ENCODE data around the gene PTPN9. TPM values are rescaled to one million over a fixed set of nuclear protein-coding genes. Genes with fewer than 3 reads are reported as not detected.
A peak's percentile ranks its signal among the peaks of the same experiment; 100 is the strongest.
"Not testable (repeated sequence)": the region's sequence is repeated elsewhere in the genome, so short reads cannot be mapped to it uniquely, and the experiment has no call there.

PTPN9 gene
- total RNA-seq, 2 donors from 2014 or later, result 19.8 to 21.6 TPM

DNA sequence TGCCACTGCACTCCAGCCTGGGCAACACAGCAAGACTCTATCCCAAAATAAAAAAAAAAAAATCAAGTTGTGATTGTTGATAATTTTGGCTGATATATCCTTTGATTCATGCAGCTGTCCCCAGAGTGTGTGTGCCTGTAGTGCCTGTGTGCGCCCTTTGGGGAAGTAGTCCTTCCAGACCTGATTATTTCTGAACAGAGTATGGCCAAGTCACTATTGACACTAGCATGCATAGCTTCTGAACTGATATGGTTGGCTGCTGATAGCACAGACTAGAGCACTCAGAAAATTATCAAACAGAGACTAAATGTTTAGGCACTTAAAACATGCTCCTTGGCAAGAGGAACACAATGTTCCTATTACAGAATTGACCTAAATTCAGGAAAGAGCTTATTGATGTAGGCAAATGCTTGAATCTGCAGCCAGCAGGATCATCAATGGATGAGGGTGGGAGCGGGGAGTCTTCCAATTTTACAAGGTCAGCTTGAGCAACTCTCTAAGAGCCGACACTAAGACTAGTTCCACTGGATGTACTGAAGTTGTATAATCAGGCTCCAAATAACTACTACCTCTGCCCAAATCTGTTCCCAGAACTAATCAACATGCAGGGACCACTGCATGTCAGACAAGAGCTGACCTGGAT lies 17.7 kb upstream of the PTPN9 start:
- no peak for DNase-seq
- H3K4me3 Mint-ChIP-seq, result no peak overlapping the region
- H3K9me3 ChIP-seq (ENCODE audit: control insufficient read depth, low read length, poor library complexity, severe bottlenecking), result no peaks in the 10 kb centered on the region
- no peak for ATAC-seq
- H3K4me1 Mint-ChIP-seq, result peaks cover 25% of the 10 kb centered on the region
- peak overlapping the region; percentile 85 for H3K27ac Mint-ChIP-seq
- H3K27me3 Mint-ChIP-seq, result no peaks in the 10 kb centered on the region
- peaks cover 15% of the 10 kb centered on the region for H3K36me3 Mint-ChIP-seq (ENCODE audit: low read depth)

DNA sequence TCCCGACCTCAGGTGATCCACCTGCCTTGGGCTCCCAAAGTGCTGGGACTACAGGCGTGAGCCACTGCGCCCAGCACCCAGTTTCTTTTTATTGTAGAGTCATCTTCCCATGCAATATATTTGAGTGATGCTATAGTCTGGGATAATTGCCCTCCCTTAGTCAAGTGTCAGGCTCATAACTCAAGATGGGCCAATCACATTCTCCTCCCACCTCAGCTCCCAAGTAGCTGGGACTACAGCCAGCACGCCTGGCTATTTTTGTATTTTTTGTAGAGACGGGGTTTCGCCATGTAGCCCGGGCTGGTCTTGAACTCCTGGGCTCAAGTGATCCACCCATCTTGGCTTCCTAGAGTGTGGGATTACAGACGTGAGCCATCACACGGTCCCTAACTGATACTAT lies 15.2 kb upstream of the PTPN9 start:
- Mint-ChIP-seq H3K36me3 (ENCODE audit: low read depth) (peaks cover 13% of the 10 kb centered on the region), H3K27me3 (no peaks in the 10 kb centered on the region), H3K27ac (no peak overlapping the region), H3K4me3 (no peak overlapping the region), H3K4me1 (peaks cover 27% of the 10 kb centered on the region)
- no peak for ATAC-seq
- no peaks in the 10 kb centered on the region for H3K9me3 ChIP-seq (ENCODE audit: control insufficient read depth, low read length, poor library complexity, severe bottlenecking)
- no peak for DNase-seq

DNA sequence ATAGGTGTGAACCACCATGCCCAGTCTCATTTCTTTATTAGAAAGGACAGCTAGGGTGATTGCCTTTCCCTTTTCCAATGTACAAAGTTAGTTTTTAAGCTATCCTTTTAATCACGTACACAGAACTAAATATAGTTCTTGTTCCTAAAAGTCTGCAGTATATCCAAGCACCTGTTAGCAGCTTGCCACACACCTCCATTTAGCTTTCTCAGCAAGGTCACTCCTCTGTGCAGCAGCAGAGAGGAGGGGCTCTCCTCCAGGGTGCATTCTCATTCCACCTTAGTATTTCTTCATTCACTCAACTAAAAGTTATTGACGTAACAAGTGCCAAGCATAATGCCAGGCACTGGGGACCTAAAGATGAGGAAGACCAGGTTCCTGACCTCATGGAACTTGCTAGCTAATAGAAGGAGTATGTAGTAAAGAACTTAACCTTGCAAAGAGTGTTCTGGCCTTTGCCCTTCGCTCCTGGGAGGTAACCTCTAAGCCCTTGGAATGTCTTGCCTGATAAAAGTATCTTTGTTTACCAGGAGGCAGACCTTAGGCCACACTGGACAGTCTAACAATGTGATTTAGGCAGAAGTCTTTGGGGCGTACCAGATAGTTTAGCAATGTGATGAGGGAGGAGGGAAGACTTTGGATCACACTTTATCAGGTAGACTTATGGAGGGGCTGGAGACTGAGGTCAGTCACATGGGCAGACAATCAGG lies 12.7 kb upstream of the PTPN9 start:
- Mint-ChIP-seq H3K36me3 (ENCODE audit: low read depth) (peaks cover 10% of the 10 kb centered on the region), H3K4me3 (no peak overlapping the region), H3K27me3 (no peaks in the 10 kb centered on the region), H3K4me1 (peaks cover 17% of the 10 kb centered on the region), H3K27ac (no peak overlapping the region)
- ATAC-seq (no peak), DNase-seq (no peak)
- H3K9me3 ChIP-seq (ENCODE audit: control insufficient read depth, low read length, poor library complexity, severe bottlenecking), result no peaks in the 10 kb centered on the region

GRCh38 chr15:75590239-75590638 lies 11.1 kb upstream of the PTPN9 start:
- DNase-seq (no peak), ATAC-seq (no peak)
- Mint-ChIP-seq H3K4me1 (peaks cover 10% of the 10 kb centered on the region), H3K36me3 (ENCODE audit: low read depth) (peaks cover 2% of the 10 kb centered on the region), H3K27me3 (no peaks in the 10 kb centered on the region), H3K27ac (no peak overlapping the region), H3K4me3 (no peak overlapping the region)
- H3K9me3 ChIP-seq (ENCODE audit: control insufficient read depth, low read length, poor library complexity, severe bottlenecking), result no peaks in the 10 kb centered on the region

DNA sequence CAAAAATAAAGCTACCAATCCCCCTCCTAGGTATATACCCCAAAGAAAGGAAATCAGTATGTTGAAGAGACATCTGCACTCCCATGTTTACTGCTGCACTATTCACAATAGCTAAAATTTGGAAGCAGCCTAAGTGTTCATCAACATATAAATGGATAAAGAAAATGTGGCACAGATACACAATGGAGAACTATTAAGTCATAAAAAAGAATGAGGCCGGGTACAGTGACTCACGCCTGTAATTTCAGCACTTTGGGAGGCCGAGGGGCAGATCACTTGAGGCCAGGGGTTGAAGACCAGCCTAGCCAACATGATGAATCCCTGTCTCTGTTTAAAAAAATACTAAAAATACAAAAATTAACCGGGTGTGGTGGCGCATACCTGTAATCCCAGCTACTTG lies 10.0 kb upstream of the PTPN9 start:
- Mint-ChIP-seq H3K4me1 (peaks cover 10% of the 10 kb centered on the region), H3K27ac (peak overlapping the region; percentile 49), H3K36me3 (ENCODE audit: low read depth) (peaks cover 2% of the 10 kb centered on the region), H3K27me3 (no peaks in the 10 kb centered on the region), H3K4me3 (no peak overlapping the region)
- DNase-seq (no peak), ATAC-seq (no peak)
- no peaks in the 10 kb centered on the region for H3K9me3 ChIP-seq (ENCODE audit: control insufficient read depth, low read length, poor library complexity, severe bottlenecking)

- ATAC-seq; H3K27ac Mint-ChIP-seq; H3K36me3 Mint-ChIP-seq (ENCODE audit: low read depth); H3K27me3 Mint-ChIP-seq; DNase-seq; H3K9me3 ChIP-seq (ENCODE audit: control insufficient read depth, low read length, poor library complexity, severe bottlenecking); H3K4me3 Mint-ChIP-seq: not testable (repeated sequence)
- peaks cover 11% of the 10 kb centered on the region for H3K4me1 Mint-ChIP-seq
Measured at GRCh38 chr15:75586422-75586821, 7.3 kb upstream of the PTPN9 start.

DNA sequence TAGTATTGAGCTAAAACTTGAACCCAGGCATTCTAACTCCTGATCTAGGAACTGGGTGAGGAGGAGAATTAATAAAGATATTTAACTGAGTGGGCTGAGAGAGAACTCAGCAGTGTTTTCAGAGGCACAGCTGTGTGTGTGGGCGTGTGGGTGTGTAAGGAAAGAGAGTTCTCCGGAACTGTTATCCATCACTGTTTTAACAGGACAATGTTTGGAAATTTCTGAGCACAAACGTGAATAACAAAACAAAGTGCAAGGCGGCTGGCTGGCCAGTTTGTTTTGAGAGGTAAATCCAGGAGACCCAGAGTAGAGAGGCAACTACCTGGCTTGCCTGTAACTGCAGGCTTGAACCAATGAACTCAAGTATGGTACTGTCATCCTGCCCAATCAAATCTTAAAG lies 5.0 kb upstream of the PTPN9 start:
- H3K9me3 ChIP-seq (ENCODE audit: control insufficient read depth, low read length, poor library complexity, severe bottlenecking), result no peaks in the 10 kb centered on the region
- Mint-ChIP-seq H3K27ac (no peak overlapping the region), H3K4me3 (no peak overlapping the region), H3K27me3 (no peaks in the 10 kb centered on the region), H3K4me1 (peaks cover 10% of the 10 kb centered on the region), H3K36me3 (ENCODE audit: low read depth) (peaks cover 2% of the 10 kb centered on the region)
- DNase-seq, result no peak
- ATAC-seq, result no peak

DNA sequence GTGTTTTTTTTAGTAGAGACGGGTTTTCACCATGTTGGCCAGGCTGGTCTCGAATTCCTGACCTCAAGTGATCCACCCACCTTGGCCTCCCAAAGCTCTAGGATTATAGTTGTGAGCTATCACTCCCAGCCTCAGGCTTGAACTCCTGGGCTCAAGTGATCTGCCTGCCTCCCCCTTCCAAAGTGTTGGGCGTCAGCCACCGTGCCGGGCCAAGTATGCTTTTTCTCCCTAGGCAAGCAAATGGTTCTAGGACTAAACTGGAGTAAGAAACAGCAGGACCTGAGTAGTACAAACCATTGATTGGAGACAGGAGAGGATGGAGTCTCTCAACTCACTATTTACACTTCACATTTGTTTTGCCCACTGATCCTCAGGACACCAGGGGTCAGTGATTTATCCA lies 4.6 kb upstream of the PTPN9 start:
- peaks cover 8% of the 10 kb centered on the region for H3K4me1 Mint-ChIP-seq
- DNase-seq, result no peak
- no peak for ATAC-seq
- peaks cover 2% of the 10 kb centered on the region for H3K36me3 Mint-ChIP-seq (ENCODE audit: low read depth)
- H3K9me3 ChIP-seq (ENCODE audit: control insufficient read depth, low read length, poor library complexity, severe bottlenecking), result no peaks in the 10 kb centered on the region
- no peak overlapping the region for H3K4me3 Mint-ChIP-seq
- no peak overlapping the region for H3K27ac Mint-ChIP-seq
- H3K27me3 Mint-ChIP-seq, result no peaks in the 10 kb centered on the region

GRCh38 chr15:75582943-75583342 lies 3.8 kb upstream of the PTPN9 start:
- ATAC-seq; H3K4me1 Mint-ChIP-seq; DNase-seq; H3K4me3 Mint-ChIP-seq; H3K27ac Mint-ChIP-seq; H3K9me3 ChIP-seq (ENCODE audit: control insufficient read depth, low read length, poor library complexity, severe bottlenecking); H3K36me3 Mint-ChIP-seq (ENCODE audit: low read depth); H3K27me3 Mint-ChIP-seq: not testable (repeated sequence)

DNA sequence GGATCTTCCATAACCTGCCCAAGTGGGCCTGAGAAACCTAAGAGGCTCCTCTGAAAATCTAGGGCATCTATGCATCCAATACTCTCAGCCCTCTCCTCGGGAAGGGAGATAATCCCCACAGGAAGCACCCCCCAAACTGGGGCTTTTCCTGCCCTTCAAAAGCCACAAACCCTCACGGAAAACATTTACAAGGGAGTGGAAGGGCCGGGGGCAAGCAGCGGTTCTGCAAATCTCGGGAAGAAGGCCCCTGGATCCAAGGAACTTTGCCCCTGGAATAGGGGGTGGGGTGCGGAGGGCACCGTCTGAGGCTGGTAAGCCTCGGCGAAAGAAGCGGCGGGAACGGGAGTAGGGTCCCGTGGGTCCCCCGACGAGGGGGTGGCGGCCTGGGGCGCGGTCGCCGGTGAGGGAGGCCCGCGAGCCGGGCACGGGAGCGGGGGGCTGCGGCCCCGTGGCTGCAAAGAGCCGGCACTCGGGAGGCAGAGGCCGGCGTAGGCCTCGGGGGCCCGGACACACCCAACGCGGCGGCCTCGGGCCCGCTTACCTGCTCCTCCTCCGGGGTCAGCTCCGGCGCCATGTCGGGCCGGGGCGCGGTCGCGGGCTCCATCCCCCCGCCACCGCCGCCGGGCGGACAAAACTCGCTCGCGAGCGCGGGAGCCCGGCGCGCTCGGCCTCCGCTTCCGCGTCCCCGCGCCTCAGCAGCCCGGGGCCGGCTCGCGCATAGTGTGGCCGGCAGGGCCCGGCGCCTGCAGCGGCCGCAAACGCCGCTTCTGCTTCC lies 755 bp downstream of the PTPN9 start:
- DNase-seq (peak in 2 of 3 donors; percentile 16 to 27), ATAC-seq (peak; percentile 41)
- Mint-ChIP-seq H3K36me3 (ENCODE audit: low read depth) (no peaks in the 10 kb centered on the region), H3K4me1 (peaks cover 30% of the 10 kb centered on the region), H3K27ac (peak overlapping the region; percentile 93), H3K4me3 (peak overlapping the region; percentile 93), H3K27me3 (no peaks in the 10 kb centered on the region)
- H3K9me3 ChIP-seq (ENCODE audit: control insufficient read depth, low read length, poor library complexity, severe bottlenecking), result no peaks in the 10 kb centered on the region

DNA sequence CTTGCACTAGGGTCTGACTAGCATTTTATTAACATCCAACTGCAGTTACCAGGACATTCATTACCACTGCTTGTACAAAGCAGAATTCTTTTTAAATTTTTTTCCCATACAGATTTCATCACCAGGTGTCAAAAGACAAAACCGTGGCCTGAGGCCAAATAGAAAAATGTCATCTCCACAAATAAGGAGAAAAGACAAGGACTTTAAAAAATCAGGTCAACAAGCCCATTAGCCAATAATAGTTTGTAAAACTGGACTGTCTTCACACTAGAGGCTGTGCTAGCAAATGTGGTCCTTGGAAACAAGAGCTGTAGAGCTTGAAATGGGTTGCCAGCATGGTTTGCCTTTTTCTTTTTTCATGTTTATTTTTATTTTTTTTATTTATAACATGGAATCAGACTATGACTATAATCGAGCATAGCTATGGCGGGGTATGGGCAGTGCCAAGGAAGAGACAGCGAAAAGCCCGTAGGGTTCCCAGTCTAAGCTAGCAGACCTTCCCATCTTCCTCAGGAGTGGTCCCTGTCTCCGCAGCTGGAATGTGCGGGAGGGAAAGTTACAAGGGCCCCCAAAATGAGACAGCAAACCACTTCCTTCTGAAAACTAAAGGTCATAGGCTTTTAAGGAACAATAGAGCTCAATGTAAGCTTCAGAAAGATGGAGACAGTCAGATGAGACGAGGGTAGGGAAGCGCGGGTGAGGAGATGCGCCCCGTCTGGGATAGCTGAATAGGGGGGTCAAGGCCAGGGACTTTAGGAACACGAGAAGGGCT lies 1.5 kb downstream of the PTPN9 start:
- H3K36me3 Mint-ChIP-seq (ENCODE audit: low read depth), result no peaks in the 10 kb centered on the region
- ATAC-seq, result no peak
- DNase-seq, result no peak
- peaks cover 35% of the 10 kb centered on the region for H3K4me1 Mint-ChIP-seq
- H3K4me3 Mint-ChIP-seq, result peak overlapping the region; percentile 93
- H3K27ac Mint-ChIP-seq, result peak overlapping the region; percentile 93
- H3K27me3 Mint-ChIP-seq, result no peaks in the 10 kb centered on the region
- no peaks in the 10 kb centered on the region for H3K9me3 ChIP-seq (ENCODE audit: control insufficient read depth, low read length, poor library complexity, severe bottlenecking)

DNA sequence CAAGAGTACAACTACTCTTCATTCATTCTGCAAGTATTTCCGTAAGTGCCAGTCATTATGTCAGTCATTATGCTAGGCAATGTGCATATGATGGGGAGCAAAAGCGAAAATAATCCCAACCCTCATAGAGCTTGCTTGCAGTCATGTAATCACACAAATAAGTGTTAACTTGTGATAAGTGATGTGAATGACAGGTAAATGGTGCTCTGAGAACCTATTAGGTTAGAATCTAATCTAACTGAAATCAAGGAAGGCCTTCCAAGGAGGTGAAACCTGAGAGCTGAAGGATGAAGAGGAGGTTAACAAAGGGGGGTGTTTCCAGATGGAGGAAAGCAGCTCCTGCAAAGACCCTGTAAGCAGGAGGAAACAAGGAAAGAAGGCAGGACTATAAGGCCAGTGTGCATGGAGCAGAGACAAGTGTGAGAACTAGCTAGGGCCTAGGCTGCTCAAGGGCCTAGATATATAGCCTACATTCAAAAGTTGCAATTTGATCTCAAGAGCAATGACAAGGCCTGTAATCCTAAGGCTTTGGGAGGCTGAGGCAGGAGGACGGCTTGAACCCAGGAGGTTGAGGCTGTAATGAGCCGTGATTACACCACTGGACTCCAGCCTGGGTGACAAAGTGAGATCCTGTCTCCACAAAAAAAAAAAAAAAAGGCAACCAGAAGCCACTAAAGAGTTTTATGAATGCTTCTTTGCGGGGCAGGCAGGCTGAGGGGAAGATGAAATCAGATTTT lies 5.3 kb downstream of the PTPN9 start:
- peak overlapping the region; percentile 50 for H3K4me3 Mint-ChIP-seq
- H3K36me3 Mint-ChIP-seq (ENCODE audit: low read depth), result no peaks in the 10 kb centered on the region
- H3K4me1 Mint-ChIP-seq, result peaks cover 34% of the 10 kb centered on the region

More for the DNA sequence above, 5.3 kb downstream of the PTPN9 start:
- H3K9me3 ChIP-seq (ENCODE audit: control insufficient read depth, low read length, poor library complexity, severe bottlenecking), result no peaks in the 10 kb centered on the region
- no peak for DNase-seq
- Mint-ChIP-seq H3K27ac (peak overlapping the region; percentile 89), H3K27me3 (no peaks in the 10 kb centered on the region)
- no peak for ATAC-seq

Measured in T-helper 17 cell (primary cell).